Measurements from ENCODE around the gene TMEM9B.
"Not testable (repeated sequence)": the region's sequence is repeated elsewhere in the genome, so short reads cannot be mapped to it uniquely, and the experiment has no call there.

TMEM9B gene

GRCh38 chr11:8956860-8957259 lies 7.4 kb downstream of the TMEM9B start:
- H3K4me3 ChIP-seq (ENCODE audit: low read depth, low read length): no peak overlapping the region
- no peak for TF ChIP-seq CTCF (IDR thresholded peaks at IDR 0.05; ENCODE audit: low read depth, low read length)

GRCh38 chr11:8948886-8949285 lies 15.4 kb downstream of the TMEM9B start:
- TF ChIP-seq CTCF (IDR thresholded peaks at IDR 0.05; ENCODE audit: low read depth, low read length): no peak
- no peak overlapping the region for H3K4me3 ChIP-seq (ENCODE audit: low read depth, low read length)

- no peak overlapping the region for H3K4me3 ChIP-seq (ENCODE audit: low read depth, low read length)
- no peak for TF ChIP-seq CTCF (IDR thresholded peaks at IDR 0.05; ENCODE audit: low read depth, low read length)
These were observed 16.9 kb downstream of the TMEM9B start for GRCh38 chr11:8947230-8947943.

DNA sequence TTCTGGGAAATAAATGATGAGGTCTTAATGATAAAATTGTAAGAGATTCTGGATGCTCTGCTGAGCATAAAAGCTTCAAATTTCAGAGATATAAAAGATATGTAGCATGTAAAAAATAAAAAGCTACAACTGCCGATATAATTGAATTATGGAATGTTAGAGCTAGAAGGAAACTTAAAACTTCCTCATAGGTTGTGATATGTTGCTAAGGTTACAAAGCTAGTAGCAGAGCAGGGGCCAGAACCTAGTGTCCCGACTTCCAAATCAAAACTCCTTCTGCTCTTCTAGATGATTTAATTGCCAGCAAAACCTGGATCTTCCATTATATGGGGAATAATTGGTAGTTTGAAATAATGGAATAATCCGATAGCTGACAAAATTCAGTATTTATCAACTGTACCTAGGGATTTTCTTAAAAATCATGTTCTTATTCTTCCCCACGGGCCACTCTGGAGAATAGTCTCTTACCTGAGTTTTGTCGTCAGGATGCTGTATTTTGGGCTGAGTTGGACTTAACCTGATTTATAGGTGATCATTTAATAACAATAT lies 21.6 kb downstream of the TMEM9B start, which contains the start of gene ASCL3:
TSS of gene ASCL3 (minus strand) at position 499 of the 549 bp plus-strand sequence. CDS start 4,855 bp downstream, outside the sequence.
- no peak within 1 kb of the TSS for H3K4me3 ChIP-seq (ENCODE audit: low read depth, low read length)
- TF ChIP-seq CTCF (IDR thresholded peaks at IDR 0.05; ENCODE audit: low read depth, low read length): no peak

DNA sequence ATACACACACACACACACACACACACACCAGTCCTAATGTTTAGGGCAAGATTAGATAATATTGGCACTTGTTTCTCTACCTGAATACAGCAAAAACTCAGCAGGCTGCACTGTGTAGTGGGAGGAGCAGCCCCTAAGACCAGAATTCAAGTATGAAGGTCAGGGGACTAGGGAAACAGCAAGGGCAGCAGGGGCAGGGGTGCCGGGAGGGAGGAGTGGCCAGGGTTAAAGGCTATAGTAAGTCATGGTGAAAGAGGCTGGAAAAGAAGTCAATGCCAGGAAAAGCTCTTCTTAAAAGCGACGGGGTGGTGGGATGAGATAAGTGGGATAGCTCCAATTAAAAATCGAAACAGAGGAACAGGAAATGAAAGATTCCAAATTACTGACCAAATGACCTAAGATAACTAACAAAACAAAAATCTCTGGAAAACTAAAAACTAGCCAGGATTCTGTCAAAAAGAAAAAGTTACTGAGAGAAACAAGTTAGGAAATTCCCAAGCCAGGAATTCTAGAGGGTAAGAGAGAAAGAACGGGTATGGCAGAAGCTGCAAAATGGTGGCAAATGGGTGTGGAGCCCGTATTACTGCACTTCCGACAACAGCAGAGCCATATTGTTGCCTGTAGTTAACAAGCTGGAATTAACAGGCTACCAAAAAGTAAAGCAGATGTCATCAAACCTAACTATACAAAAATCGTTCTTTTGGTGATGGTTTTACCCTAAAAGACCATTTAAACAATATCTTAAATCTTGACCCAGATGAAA lies 22.7 kb downstream of the TMEM9B start:
- no peak overlapping the region for H3K4me3 ChIP-seq (ENCODE audit: low read depth, low read length)
- TF ChIP-seq CTCF (IDR thresholded peaks at IDR 0.05; ENCODE audit: low read depth, low read length): no peak

DNA sequence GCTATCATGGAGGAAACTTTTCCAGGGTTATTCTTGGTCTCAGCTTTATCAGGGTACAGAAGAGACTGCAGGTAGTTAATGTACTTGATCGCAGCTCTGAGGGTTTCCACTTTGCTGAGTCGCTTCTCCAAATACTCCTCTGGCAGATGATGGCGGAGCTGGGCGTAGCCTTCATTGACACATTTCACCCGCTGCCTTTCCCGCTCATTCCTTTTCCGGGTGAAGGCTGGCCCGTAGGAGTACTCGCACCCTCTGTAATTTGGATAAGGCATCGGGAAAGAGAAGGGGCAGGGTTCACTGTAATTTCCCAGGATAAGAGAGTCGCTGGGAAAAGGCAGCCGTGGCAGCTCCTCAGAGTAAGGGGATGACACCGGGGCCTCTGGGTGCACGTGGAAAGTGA lies 26.6 kb downstream of the TMEM9B start:
- TF ChIP-seq CTCF (IDR thresholded peaks at IDR 0.05; ENCODE audit: low read depth, low read length): no peak

GRCh38 chr11:8937159-8937558 lies 27.1 kb downstream of the TMEM9B start:
- TF ChIP-seq CTCF (IDR thresholded peaks at IDR 0.05; ENCODE audit: low read depth, low read length): no peak
- H3K4me3 ChIP-seq (ENCODE audit: low read depth, low read length): no peak overlapping the region

More for the DNA sequence above, 26.6 kb downstream of the TMEM9B start:
- H3K4me3 ChIP-seq (ENCODE audit: low read depth, low read length): no peak overlapping the region

DNA sequence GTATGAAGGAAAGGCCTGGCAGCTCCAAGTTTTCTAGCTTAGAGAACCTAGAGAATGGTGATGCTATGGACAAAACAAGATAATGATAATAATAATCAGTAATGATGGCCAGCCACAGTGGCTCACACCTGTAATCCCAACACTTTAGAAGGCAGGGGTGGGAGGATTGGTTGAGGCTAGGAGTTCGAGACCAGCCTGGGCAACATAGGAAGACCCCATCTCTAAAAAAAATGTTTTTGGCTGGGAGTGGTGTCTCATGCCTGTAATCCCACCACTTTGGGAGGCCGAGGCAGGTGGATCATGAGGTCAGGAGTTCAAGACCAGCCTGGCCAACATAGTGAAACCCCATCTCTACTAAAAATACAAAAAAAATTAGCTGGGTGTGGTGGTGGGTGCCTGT lies 28.5 kb downstream of the TMEM9B start:
- not testable (repeated sequence) for H3K4me3 ChIP-seq (ENCODE audit: low read depth, low read length)

Data from WI38 (cell line).